SU-DHL-6 (cell line): Measurements from ENCODE around the gene MALRD1.
"Not testable (repeated sequence)": the region's sequence is repeated elsewhere in the genome, so short reads cannot be mapped to it uniquely, and the experiment has no call there.

Experiments
- H2AFZ ChIP-seq: fragments of 200-600 bp; sonication (generic); 2 replicates; pipeline ENCODE4 v1.6.1; 2014; ENCODE audit warnings: low read depth, mild to moderate bottlenecking, moderate library complexity, mixed read lengths, antibody characterized with exemption, low read length; ENCODE audit not compliant: severe bottlenecking
- H3F3A ChIP-seq: fragments of 200-600 bp; shearing (Covaris generic); 2 replicates; pipeline ENCODE4 v1.6.0; 2016; ENCODE audit warnings: antibody characterized with exemption, mild to moderate bottlenecking; ENCODE audit not compliant: insufficient read depth
- H3K27ac ChIP-seq: fragments of 200-600 bp; sonication (generic); 2 replicates; pipeline ENCODE4 v1.5.1; 2016; ENCODE audit warnings: low read depth, mild to moderate bottlenecking, low read length, moderate library complexity, mixed read lengths
- H3K27me3 ChIP-seq: fragments of 200-600 bp; sonication (generic), shearing (Covaris generic); 2 replicates; pipeline ENCODE4 v1.6.0; 2014; ENCODE audit warnings: mild to moderate bottlenecking, low read length
- H3K36me3 ChIP-seq: fragments of 200-600 bp; sonication (generic); 2 replicates; pipeline ENCODE4 v1.6.1; 2014; ENCODE audit warnings: mild to moderate bottlenecking, low read length, mixed read lengths
- H3K4me2 ChIP-seq: fragments of 300-600, 200-600 bp; shearing (Covaris generic), sonication (generic); 2 replicates; pipeline ENCODE4 v1.6.0; 2014; ENCODE audit warnings: low read length, low read depth, mild to moderate bottlenecking; ENCODE audit not compliant: poor library complexity, severe bottlenecking
- H3K4me3 ChIP-seq: fragments of 200-600 bp; sonication (generic); 2 replicates; pipeline ENCODE4 v1.5.1; 2014; ENCODE audit warnings: antibody characterized with exemption, low read length, mild to moderate bottlenecking, mixed read lengths; ENCODE audit not compliant: insufficient read depth, poor library complexity, severe bottlenecking
- H3K79me2 ChIP-seq: fragments of 200-600 bp; sonication (generic); 2 replicates; pipeline ENCODE4 v1.6.1; 2014; ENCODE audit warnings: mild to moderate bottlenecking, low read length, moderate library complexity; ENCODE audit not compliant: insufficient read depth
- H3K9ac ChIP-seq: fragments of 200-600 bp; sonication (generic); 2 replicates; pipeline ENCODE4 v1.7.0; 2014; ENCODE audit warnings: mild to moderate bottlenecking, low read length
- H3K9me2 ChIP-seq: fragments of 200-600 bp; sonication (generic); replicated peaks from 2 replicates; pipeline ENCODE4 v1.6.1; 2014; ENCODE audit warnings: low read length; ENCODE audit not compliant: insufficient read depth
- H3K9me3 ChIP-seq: fragments of 200-600 bp; sonication (generic); 2 replicates; pipeline ENCODE4 v1.6.1; 2014; ENCODE audit warnings: low read length, mixed read lengths; ENCODE audit not compliant: insufficient read depth
- H4K20me1 ChIP-seq: fragments of 200-600 bp; sonication (generic); 2 replicates; pipeline ENCODE4 v1.6.1; 2014; ENCODE audit warnings: low read depth, mild to moderate bottlenecking, antibody characterized with exemption, low read length, moderate library complexity, mixed read lengths
- CTCF ChIP-seq: fragments of 200-600 bp; sonication (generic); IDR thresholded peaks from one replicate; pipeline ENCODE4 v1.5.1; 2017; ENCODE audit warnings: antibody characterized with exemption, mild to moderate bottlenecking, low read length, moderate library complexity; ENCODE audit not compliant: insufficient read depth, poor library complexity, severe bottlenecking
- EZH2phosphoT487 ChIP-seq: fragments of 200-600 bp; sonication (generic), shearing (Covaris generic); conservative IDR thresholded peaks from 2 replicates; pipeline ENCODE4 v1.6.1; 2018; ENCODE audit warnings: mild to moderate bottlenecking, antibody characterized with exemption, low read length, moderate library complexity, mixed read lengths

Gene MALRD1

GRCh38 chr10:19731560-19731959 is 683.0 kb downstream of the MALRD1 start:
- Histone ChIP-seq H3K4me2 (no peak overlapping the region), H4K20me1 (no peaks in the 10 kb centered on the region), H2AFZ (no peak overlapping the region), H3K79me2 (no peaks in the 10 kb centered on the region), H3F3A (no peaks in the 10 kb centered on the region), H3K27me3 (no peaks in the 10 kb centered on the region), H3K9ac (no peak overlapping the region), H3K36me3 (no peaks in the 10 kb centered on the region), H3K9me2 (no peaks in the 10 kb centered on the region), H3K4me3 (no peak overlapping the region), H3K27ac (no peak overlapping the region), H3K9me3 (no peaks in the 10 kb centered on the region)
- no peak for TF ChIP-seq CTCF
- no peak for TF ChIP-seq EZH2phosphoT487

- H3K4me2 ChIP-seq = no peak overlapping the region
- H3K27me3 ChIP-seq = no peaks in the 10 kb centered on the region
- no peak overlapping the region for H3K9ac ChIP-seq
- TF ChIP-seq CTCF = no peak
- no peak for TF ChIP-seq EZH2phosphoT487
- no peaks in the 10 kb centered on the region for H3K36me3 ChIP-seq
- no peaks in the 10 kb centered on the region for H3K79me2 ChIP-seq
- no peaks in the 10 kb centered on the region for H4K20me1 ChIP-seq
- no peak overlapping the region for H2AFZ ChIP-seq
- H3K27ac ChIP-seq = no peak overlapping the region
- no peaks in the 10 kb centered on the region for H3F3A ChIP-seq
- H3K9me2 ChIP-seq = no peaks in the 10 kb centered on the region
- H3K9me3 ChIP-seq = no peaks in the 10 kb centered on the region
- H3K4me3 ChIP-seq = no peak overlapping the region
These were observed 689.8 kb downstream of the MALRD1 start for GRCh38 chr10:19738440-19738839.

GRCh38 chr10:19739232-19739631 is 690.6 kb downstream of the MALRD1 start:
- not testable (repeated sequence) for H3K9ac ChIP-seq, H3K9me3 ChIP-seq, H3F3A ChIP-seq, H3K36me3 ChIP-seq, H2AFZ ChIP-seq, H3K4me2 ChIP-seq, H4K20me1 ChIP-seq, H3K27ac ChIP-seq, H3K9me2 ChIP-seq, H3K4me3 ChIP-seq, H3K27me3 ChIP-seq, H3K79me2 ChIP-seq

GRCh38 chr10:19742144-19742543 is 693.5 kb downstream of the MALRD1 start:
- H3K27ac ChIP-seq, H2AFZ ChIP-seq: not testable (repeated sequence)

More at GRCh38 chr10:19742144-19742543, 693.5 kb downstream of the MALRD1 start:
- not testable (repeated sequence) for H3K9me2 ChIP-seq, H3K4me2 ChIP-seq, H3K9me3 ChIP-seq, H3K36me3 ChIP-seq, H3K27me3 ChIP-seq, H3F3A ChIP-seq, H3K9ac ChIP-seq, H4K20me1 ChIP-seq, H3K79me2 ChIP-seq, H3K4me3 ChIP-seq
